VCaP (cell line): Measurements from ENCODE around the gene LRRC23.
A peak's percentile ranks its signal among the peaks of the same experiment; 100 is the strongest.

Experiments used
- H3K27ac ChIP-seq: fragments of 450-650 bp; 2 replicates; pipeline ENCODE4 v1.5.1; 2017
- CTCF ChIP-seq: fragments of 450-650 bp; conservative IDR thresholded peaks from 2 replicates; pipeline ENCODE4 v1.5.1; 2017; ENCODE audit warnings: mild to moderate bottlenecking, moderate library complexity

The LRRC23 gene

GRCh38 chr12:6937481-6938352 is 33.1 kb downstream of the LRRC23 start:
- TF ChIP-seq CTCF = peak; percentile 99
- H3K27ac ChIP-seq = peak overlapping the region; percentile 97

- TF ChIP-seq CTCF = peak; percentile 69
- peak overlapping the region; percentile 97 for H3K27ac ChIP-seq
Measured at GRCh38 chr12:6938353-6939190, 34.0 kb downstream of the LRRC23 start.

GRCh38 chr12:6939191-6939540 is 34.5 kb downstream of the LRRC23 start:
- H3K27ac ChIP-seq = peak overlapping the region; percentile 97
- no peak for TF ChIP-seq CTCF

- peak overlapping the region; percentile 96 for H3K27ac ChIP-seq
- no peak for TF ChIP-seq CTCF
Measured at GRCh38 chr12:6941267-6941666, 36.6 kb downstream of the LRRC23 start.

- H3K27ac ChIP-seq = peak overlapping the region; percentile 96
Measured at GRCh38 chr12:6941782-6942181, 37.2 kb downstream of the LRRC23 start.

GRCh38 chr12:6942331-6942665 is 37.7 kb downstream of the LRRC23 start:
- TF ChIP-seq CTCF = no peak
- peak overlapping the region; percentile 96 for H3K27ac ChIP-seq

More at GRCh38 chr12:6941782-6942181, 37.2 kb downstream of the LRRC23 start:
- no peak for TF ChIP-seq CTCF

- TF ChIP-seq CTCF = no peak
- H3K27ac ChIP-seq = peak overlapping the region; percentile 96
Measured at GRCh38 chr12:6943389-6943721, 38.7 kb downstream of the LRRC23 start.
